ENCODE measurements around the gene NLRP1.

NLRP1 gene

DNA sequence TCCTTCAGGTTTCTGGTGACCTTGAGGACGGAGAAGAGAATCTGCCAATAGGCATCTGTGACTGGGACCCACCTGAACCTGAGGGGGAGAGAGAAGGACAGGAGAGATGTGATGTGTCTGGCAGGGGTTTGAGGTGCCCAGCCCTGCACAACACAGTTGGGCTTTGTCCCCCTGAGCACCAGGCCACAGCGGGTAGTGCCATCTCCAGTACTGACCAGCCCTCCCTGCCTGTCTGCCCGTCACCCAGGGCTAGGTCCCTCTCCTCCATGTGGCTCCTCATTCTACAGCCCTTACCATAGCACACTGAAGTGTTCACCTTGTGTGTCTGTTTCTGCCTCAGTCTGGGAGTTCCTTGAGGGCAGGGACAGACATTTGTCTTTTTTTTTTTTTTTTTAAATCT is 30.8 kb downstream of the NLRP1 start:
- no peak for DNase-seq

DNA sequence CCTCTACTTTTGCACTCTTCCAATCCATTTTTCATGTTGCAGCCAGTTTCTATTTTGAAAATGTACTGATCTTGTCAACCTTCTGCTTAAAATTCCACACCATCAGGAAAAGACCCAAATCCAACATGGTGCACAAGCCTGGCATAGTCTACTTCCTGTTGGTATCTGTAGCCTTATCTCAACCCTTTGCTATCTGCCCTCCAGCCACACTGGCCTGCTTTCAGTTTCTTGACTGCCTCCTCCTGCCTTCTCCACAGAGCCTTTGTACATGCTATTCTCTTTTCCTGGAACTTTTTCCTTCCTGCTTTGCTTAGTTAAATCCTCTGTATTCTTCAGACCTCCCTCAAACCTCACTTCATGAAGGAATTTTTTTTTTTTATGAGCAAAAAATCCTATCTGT is 31.5 kb downstream of the NLRP1 start:
- no peak for DNase-seq

DNA sequence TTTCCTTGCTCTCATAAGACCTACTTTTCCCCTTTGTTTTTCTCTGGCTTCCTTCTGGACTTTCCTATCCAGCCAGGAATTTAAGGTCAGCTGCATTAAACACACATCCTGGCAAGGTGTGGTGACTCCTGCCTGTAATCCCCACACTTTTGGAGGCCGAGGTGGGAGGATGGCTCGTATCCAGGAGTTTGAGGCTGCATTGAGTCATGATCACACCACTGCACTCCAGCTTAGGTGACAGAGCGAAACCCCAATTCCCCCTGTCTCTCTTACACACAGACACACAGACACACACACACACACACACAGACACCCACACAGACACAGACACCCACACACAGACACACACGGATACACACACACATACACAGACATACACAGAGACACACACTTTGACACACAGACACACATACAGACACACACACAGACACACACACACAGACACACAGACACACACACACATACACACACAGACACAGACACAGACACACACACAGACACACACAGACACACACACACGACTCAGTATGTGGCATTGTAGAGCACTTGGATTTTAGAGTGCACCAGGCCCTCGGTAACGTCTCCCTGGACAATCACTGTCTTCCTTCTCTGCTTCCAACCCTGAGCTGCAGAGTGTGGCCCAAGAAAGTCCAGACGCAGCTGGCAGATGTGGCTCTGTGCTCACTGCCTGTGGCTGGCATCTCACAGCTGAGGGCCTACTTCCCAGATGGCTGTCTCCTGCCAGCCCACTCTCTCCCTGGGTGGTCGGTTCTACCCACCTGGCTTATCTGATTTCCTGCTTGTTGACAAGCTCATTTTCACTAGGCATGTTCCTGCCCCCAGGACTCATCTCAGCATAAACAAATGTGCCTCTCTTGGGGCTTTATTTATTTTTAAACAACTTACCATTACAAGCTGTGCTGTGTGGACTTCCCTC is 39.0 kb downstream of the NLRP1 start:
- DNase-seq = no peak

DNA sequence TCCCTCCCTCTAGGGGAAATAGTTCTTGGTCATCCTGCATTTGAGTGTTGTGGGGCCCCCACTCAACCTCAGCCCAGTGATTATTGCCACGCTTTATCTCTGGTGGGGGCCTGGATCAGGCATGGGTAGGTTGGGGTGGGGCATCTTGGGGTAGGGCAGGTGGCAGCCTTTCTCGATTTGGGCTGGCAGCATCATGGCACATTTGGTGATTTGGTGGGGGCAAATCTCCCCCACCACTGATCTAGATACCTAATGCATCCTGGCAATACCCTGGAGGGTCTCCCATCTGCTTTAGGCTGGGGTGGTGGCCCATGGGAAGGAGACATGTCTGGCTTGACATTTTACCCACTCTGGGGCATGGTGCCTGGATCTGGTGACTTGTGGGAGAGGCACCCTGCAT is 40.2 kb downstream of the NLRP1 start:
- no peak for DNase-seq

DNA sequence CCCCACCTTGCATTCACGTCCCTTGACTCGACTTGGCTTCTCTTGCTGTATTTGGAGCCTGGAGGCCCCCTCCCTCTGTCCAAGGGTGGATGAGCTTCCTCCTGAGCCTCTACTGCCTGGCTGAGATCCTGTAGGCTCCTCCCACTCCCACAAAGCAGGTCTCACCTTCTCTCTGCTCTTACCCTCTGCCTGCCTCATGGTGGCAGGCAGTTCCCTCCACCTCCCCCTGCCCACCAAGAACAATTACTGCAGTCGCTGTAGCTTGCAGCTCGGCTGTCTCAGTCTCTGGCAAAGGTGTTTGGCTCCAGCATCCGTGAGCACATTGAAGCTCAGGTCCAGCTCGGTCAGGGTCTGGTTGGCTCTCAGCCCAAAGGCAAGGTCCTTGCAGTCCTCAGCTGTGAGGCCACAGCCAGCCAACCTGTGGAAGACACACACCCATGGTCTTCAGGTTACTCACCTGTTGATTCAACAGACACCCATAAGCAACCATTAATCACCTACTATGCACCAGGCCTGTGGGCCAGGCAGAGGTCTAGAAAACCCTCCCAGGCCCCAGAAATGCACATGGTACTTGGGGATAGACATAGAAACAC is 42.6 kb downstream of the NLRP1 start:
- DNase-seq = no peak

DNA sequence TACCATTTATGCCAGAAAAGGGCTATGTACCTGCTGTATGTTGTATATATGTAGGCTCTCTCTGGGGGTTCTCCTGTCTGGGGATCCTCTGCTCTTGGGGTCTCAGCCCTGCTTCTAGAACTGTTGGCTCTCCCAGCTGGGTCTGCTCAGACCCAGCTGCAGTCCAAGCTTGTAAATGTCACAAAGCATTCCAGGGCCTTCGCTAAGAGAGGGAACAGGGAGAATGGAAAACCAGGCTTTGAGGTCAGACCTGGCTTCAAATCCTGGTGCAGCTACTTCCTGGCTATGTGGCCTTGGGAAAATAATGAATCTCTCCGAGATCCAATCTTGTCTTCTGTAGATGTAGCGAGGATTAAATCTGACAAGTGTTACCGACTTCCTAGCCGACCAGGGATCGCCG is 44.0 kb downstream of the NLRP1 start:
- no peak for DNase-seq

DNA sequence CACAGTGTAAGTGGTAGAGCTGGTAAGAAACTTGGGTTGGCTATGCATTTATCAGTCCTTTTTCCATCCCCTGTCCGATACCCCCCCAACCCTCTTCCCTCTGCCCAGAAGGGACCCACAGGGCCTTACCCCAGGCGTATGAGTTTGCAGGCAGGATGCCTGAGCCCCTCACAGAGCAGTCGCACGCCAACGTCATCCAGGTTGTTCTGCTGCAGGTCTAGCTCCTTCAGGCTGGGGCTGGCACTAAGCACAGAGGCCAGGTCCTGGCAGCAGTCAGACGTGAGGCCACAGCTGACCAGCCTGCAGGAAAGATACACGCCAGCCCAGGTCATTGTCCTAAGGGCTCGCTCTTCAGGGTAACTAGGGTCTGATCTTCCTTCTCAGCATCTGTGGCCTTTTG is 45.0 kb downstream of the NLRP1 start:
- DNase-seq = no peak

DNA sequence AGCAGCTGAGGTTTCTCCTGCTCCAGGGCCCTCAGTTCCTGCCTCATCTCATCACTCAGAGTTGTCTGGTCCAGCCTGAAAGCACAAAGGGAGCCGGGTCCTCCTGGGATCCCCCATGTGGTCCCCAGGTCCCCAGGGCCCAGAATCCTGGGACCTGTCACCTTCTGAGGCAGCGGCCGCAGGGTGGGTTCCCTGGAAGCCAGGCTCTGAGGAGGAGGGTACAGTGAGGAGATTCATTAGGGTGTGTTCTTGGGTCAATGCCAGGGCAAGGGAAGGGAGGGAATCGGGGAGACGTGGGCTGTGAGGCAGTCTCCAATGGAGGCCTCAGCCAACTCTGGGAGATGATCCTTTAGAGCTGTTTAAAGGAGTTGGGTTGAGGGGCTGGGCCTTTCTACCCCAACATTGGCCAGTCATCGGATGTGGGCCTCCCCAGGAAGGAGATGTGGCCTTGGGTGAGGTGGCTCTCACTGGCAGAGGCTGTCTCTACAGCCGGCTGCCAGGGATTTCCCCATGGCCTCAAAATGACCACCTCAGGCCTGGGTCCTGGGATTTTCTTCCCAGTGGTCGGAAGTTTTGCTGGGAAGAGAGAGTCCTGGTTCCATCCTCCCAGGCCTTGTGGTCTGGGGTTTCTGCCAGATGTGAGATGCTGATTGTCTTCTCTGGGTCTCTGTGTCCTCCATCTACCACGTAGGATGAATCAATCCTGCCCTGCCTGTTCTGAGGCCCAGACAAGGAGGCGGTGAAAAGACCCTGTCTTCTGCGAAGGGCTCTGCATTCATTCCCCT is 47.3 kb downstream of the NLRP1 start:
- DNase-seq = peak; percentile 39

DNA sequence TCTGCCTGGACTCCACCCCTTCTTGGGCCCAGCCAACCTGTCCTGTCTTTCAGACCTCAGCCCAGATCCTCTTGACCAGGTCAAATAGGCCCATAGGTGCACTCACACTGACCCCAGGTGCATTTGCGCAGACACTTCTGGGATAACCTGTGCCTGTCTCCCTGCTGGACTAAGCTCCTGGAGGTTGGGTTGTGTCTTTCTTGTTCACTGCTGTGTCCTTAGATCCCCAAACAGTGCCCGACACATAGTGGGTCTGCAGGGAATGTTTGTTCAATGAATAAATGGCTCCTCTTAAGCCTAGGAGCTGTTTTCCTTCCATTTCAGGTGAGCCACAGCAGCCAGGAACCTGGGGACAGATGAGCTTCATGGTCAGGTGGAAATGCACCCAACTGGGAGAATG is 48.9 kb downstream of the NLRP1 start:
- no peak for DNase-seq

DNA sequence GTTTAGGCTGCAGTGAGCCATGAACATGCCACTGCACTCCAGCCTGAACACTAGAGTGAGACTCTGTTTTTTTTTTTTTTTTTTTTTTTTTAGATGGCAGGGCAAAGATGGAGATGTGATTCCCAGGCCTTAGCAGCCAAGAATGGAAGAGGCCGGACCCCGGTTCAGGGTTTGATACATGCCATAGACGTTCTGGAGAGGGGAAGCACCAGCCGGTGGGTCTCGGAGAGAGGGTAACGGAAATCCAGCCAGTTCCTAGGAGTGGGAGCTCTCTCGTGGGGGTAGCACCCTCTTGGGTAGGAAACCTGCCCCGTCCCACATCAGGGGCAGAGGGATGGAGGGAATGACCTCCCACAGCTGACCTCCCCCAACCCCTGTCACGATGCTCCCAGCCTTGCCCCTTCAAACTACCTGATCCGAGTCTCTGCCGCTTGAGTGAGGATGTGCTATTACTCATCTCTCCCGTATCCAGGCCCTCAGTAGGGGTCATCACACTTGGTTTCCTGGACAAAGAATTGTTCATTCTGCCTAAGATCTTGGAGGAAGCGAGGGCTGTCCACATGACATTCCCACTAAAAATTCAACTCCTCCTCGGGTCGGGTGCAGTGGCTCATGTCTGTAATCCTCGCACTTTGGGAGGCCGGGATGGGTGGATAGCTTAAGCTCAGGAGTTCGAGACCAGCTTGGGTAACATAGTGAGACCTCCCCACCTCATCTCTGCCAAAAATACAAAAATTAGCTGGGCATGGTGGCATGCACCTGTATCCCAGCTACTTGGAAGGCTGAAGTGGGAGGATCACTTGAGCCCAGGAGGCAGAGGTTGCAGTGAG is 50.6 kb downstream of the NLRP1 start:
- no peak for DNase-seq

DNA sequence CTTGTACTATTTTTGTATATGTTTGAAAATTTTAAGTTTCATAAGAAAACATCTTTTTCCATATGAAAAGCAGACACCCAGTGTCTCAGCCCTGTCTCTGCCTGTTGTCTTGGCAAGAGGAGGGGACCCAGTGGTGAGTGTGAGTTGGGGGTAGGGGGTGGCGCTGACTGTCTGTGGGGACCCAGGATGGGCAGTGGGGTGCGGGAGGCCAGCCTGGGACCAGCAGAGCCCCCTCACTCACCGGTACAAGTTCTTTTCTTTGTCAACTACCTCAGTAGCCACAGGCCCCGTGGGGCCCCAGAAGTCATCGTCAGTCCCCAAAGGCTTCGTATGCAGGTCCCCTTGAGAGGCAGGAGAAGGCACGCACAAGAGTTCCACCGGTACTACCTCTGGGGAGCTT is 51.7 kb downstream of the NLRP1 start:
- no peak for DNase-seq

DNA sequence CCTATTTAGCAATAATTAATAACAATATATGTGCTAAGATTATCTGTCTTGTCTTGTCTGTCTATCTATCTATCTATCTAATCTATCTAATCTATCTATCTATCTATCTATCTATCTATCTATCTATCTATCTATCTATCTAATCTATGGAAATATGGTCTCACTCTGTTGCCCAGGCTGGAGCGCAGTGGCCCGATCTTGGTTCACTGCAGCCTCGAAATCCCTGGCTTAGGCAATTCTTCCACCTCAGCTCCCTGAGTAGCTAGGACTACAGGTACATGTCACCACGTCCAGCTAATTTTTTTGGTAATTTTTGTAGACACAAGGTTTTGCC is 53.3 kb downstream of the NLRP1 start:
- DNase-seq = no peak

DNA sequence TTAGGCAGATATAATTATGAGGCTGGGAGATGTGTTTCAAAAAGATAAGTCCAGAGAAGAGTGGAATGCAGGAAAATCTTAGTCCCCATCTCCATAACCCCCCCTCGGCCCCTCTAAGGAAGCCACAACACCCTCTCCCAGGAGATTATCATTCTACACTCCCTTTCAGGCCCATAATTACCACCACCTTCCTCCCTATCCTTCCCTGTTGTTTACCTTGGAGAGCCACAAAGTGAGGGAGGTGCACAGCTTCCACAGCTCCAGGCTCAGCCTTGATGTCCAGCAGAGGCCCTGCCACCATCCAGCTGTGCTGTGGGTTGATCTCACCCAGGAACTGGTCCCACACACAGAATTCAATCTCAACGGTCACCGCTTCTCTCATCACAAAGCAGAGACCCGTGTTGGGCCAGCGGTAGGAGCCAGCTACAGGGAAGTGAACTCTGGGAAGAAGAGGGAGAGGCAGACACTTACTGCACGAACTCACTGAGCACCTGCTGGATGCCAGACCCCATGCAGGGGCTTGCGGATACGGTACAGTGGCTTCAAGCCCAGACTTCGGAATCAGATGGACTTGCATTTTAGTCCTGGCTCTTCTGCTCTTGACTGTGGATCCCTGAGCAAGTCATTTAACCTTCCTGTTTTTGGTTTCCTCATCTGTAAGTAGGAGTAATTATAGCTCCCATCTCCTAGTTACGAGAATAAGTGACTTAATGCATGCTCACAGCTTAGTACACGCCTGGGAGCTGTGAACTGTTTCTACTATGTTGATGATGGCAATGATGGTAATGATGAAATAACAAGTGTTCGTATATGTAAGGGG is 53.8 kb downstream of the NLRP1 start:
- DNase-seq = no peak

DNA sequence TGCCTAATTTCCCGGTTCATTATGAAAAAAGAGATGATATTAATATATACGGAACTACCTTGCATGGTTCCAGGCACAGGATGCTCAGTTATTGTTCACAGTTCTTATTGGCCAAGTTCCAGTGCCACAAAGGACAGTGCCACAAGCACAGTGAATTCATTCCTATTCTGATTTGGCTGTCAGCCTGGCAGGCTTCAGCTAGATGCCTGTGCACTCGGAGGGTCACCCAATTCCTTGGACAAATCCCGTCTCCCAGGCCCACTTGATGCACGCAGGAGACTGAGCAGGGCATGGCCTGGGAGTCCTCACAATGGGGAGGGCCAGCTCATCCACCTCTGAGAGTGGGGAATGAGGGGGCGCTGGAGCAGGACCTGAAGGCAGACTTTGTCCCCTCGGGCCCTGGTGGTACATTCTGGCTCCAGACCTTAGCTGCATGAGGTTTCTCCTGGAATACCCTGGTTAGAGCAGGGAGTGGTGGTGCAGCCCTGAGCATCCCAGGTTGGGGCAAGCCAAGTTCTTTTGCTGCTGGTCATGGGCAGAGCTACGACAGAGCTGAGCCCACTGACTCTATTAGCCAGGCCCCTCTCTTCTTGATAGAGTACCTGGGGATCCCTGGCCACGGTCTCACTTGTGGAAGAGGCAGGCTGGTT is 56.6 kb downstream of the NLRP1 start:
- no peak for DNase-seq

DNA sequence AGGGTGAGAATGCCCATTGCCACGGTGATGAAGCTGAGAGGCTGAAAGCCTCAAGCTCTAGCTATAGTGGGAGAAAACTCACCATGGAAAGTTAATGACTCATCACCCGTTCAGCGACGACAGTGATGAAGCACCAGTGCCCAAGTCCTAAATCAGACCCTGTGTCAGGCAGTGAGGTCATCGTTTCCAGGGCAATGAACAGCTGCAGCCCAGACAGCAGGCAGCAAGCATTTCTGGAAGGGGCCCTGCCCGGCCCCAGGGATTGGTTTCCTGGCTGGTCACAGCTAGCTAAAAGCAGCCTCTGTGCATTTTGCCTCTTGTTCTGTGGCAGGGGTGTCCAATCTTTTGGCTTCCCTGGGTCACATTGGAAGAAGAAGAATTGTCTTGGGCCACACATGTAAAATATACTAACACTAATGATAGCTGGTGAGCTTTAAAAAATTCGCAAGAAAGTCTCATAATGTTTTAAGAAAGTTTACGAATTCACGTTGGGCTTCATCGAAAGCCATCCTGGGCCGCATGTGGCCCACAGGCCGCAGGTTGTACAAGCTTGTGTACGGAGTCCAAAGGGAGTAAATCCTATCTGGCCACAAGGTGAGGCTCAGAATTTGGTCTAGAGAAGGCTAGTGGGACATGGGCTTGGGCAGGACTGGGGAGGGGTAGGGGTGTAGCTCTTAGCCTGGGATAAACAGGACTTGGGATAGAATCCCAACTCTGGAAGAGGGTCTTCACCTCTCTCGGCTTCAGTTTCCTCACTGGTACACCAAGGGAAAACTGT is 57.3 kb downstream of the NLRP1 start:
- DNase-seq = peak; percentile 97

DNA sequence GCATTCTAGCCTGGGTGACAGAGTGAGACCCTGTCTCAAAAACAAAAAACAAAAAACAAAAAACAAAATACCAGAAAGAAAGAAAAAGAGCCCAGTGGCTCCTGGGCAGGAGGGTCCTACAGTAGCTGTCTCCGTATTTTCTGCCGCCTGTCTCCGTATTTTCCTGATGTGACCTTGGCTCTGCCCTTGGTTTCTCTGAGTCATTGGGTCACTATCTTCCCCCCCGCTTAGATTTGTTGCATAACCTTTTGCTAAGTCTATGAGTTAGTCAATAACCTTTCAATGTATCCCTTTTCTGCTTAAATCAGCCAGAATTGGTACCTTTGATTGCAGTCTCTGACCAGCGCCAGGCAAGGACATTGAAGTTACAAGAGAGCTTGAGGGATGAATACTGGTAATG is 61.1 kb downstream of the NLRP1 start:
- DNase-seq = no peak

DNA sequence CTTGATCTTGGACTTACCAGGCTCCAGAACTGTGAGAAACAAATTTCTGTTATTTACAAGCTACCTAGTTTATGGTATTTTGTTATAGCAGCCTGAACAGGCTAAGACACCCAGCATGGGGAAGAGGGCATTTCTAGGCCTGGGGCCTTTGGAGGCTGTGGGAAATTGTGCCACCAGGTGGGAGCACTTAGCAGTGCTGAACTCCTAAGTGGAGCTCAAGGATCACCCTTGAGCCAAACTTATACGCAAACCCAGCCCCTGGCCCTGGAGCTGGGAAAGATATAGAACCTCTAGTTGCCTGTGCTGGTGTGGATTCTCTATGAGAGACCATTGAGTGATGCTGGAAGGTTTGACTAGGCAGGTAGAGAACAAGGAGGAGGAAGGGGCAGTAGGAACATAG is 61.8 kb downstream of the NLRP1 start:
- DNase-seq = no peak

DNA sequence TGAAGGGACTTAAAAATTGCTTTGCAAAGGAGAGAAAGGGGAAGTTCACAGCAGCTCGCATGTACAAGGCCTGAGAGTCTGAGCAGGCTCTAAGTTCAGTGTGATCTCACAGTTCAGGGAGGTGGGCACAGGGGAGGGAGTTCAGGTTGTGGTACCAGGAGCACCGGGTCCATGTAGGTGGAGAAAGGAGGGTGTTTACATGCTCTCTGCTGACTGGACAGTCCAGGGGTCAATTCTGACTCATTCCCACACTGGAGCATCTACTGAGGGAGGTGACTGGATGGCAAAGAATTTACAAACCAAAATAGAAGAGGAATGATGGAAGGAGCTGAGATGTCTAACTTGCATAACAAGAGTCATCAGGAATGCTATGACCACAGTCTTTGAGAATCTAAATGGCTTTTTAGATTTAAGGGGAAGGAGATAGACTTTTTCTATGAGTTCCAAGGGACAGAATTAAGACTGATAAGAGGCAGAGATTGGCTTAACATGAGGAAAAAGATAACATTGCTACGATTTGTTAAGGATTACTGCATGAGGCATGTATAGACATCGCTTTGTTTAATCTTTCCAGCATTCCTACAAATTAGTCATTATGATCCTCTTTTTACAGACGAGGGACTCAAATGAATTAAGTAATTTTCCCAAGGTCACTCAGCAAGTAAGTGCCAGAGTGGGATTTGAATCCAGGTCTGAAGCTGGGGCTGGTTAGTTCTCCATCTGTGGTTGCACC is 68.1 kb downstream of the NLRP1 start:
- DNase-seq = peak; percentile 98

DNA sequence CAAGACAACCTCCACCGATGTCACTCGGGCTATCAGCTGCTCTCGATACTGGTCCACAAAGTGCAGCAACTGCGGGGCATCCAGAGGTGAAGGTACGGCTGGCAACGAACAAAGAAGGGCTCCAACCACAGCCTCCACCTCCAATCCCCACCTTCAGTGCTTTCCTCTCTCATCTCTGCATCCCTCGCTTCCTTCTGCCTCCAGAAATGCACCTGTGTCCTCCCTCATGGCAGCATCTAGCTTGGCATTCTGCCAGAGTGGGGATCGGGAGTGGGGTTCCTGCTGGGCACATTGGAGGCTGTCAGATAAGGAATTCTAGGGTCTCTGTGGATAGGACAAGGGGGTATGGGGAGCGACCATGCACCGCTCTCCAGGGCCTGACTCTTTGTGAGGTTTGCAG is 69.3 kb downstream of the NLRP1 start:
- DNase-seq = no peak

DNA sequence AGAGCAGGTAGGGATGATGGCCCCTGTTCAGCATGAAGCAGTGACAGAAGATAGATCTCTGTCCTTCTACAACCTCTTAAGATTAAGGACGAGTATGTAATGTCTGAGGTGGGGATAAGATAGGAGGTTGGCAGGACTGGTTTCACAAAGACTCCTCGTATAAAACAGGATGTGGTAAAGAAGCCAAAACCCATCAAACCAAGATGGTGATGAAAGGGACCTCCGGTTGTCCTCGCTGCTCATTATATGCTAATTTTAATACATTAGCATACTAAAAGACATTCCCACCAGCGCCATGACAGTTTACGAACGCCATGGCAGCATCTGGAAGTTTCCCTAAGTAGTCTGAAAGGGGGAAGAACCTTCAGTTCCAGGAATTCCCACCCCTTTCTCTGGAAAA is 70.7 kb downstream of the NLRP1 start:
- DNase-seq = no peak

All from fibroblast of skin of right biceps (primary cell).